HG02973 (cell line): ENCODE data around the gene BPI.
"Not testable (repeated sequence)": the region's sequence is repeated elsewhere in the genome, so short reads cannot be mapped to it uniquely, and the experiment has no call there.

Experiments
- ATAC-seq: cut with Tn5 transposase; IDR thresholded peaks from one replicate; pipeline ENCODE4 v1.9.1; 2021; ENCODE audit warnings: moderate library complexity; ENCODE audit not compliant: unreplicated experiment

BPI gene

DNA sequence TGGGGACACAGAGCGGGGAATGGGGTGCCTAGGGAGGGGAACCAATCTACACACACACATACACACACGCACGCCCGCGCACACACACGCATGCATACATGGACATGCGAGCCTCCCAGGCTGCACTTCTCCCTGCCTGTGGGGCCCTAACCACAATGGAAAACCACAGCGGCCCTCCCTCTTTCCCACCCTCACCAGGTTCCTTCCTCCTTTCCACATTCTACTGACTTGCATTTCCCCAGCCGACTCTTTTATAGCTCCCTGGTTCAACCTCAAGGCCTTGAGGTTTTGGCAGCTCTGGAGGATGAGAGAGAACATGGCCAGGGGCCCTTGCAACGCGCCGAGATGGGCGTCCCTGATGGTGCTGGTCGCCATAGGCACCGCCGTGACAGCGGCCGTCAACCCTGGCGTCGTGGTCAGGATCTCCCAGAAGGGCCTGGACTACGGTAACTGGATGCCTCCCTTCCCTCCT, at the start of gene BPI:
TSS of gene BPI (plus strand) at position 249 of the 472 bp plus-strand sequence. CDS start at position 317, 68 bp downstream.
- ATAC-seq = no peak

DNA sequence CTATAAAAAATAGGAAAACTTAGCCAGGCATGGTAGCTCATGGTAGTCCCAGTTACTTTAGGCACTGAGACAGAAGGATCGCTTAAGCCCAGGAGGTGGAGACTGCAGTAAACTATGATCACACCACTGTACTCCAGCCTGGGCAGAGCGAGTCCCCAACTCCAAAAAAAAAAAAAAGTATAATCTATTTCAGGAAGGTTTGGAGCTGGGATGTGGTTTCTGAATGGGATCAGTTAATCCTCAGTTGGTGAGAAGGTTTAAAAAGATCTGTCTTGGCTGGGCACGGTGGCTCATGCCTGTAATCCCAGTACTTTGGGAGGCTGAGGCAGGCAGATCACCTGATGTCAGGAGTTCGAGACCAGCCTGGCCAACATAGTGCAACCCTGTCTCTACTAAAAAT, 49.3 kb upstream of the BPI start:
- ATAC-seq = not testable (repeated sequence)

DNA sequence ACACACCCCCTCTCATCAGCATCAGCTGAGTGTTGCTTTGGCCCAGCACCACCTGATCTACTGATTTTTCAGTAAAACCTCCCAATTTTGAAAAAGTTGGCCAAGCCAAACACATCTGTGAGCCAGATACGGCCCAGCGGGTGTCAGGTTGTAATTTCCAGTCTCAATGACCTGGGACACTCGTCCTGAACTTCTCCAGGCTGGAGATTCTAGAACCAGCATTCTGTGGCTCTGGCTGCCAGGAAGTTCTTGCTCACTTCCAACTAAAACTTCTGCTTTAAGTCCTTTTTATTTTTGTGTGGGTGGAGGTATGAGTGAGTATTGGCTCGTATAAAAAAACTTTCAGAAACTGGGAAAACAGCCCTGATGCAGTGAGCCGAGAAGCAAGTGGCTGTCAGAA, 48.6 kb upstream of the BPI start:
- no peak for ATAC-seq

DNA sequence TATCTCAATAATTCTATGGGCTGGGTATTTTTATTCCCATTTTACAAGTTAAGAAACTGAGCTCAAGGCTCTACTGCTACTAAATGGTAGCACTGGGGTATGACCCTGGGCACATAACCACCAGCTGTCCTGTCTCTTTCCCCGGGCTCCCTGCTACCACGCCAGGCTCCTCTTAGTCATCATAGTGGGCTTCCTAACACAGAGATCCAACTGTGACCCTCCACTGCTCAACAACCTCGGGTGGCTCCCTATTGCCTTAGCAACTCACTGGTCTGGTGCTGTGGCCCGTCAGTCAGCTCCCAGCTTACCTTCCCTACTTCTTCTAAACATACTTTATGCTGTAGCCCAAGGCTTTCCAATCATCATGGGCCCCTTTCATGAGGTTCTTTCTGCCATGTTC, 47.9 kb upstream of the BPI start:
- ATAC-seq = no peak

DNA sequence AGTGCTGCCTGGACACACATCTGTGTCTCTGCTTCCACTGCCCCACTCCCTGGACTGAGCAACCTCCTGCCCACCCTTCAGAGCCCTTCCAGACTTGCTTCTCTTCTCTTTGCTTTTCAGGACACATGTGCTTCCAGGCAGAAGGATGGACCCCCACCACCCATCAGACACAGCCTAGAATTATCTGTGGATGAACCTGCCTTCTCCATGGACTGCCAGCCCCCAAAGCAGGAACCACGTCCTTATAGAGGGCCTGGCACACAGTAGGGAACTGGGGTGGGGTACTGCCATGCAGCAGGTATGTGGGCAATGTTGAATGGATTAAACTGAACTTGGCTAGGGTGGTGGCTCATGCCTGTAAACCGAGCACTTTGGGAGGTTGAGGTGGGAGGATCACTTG, 47.0 kb upstream of the BPI start:
- ATAC-seq = no peak

DNA sequence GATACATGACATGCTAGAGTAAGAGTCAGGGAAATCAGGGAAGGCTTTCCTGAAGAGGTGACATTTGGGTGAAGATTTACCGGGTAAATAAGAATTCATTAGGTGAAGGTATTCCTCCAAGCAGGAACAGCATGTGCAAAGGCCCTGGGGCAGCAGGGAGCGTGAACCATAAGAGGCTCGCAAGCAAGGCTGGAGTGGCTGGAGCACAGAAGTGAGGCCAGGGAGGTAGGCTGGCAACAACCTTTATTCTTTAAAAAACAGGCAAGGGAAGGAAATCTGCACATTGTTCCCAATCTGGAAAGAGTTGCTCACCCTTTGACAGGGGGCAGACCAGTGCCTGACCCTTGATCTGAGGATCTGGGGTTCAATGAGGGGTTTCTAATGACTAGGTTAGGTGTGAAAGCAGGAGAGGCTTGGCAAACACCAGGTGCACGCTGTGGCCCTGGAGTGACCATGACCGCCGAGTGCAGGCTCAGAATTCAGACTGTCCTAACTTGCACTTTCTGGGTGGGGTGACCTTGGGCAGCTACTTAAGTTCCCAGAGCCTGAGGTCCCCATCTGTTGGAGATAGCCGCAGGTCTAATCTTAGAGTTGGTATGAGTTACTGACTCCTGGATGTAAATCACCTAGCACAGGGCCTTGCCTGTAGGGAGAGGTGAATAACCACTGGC, 45.3 kb upstream of the BPI start:
- ATAC-seq = no peak

DNA sequence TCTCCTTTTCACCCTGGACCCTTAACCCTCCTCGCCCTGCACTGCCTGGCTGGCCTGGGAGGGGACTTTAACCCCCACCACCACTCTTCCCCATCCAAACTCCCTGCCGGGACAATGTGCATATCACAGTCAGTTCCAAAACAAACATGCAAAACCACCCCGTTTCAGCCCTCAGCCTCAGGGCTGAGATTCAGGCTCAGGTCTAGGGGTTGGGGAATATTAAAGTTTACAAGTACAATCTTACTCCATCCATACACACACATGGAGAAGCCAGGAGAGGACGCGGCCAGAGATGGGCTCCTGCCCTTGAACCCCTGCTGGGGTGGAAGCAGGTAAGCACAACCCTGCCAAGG, 44.0 kb upstream of the BPI start:
- no peak for ATAC-seq

DNA sequence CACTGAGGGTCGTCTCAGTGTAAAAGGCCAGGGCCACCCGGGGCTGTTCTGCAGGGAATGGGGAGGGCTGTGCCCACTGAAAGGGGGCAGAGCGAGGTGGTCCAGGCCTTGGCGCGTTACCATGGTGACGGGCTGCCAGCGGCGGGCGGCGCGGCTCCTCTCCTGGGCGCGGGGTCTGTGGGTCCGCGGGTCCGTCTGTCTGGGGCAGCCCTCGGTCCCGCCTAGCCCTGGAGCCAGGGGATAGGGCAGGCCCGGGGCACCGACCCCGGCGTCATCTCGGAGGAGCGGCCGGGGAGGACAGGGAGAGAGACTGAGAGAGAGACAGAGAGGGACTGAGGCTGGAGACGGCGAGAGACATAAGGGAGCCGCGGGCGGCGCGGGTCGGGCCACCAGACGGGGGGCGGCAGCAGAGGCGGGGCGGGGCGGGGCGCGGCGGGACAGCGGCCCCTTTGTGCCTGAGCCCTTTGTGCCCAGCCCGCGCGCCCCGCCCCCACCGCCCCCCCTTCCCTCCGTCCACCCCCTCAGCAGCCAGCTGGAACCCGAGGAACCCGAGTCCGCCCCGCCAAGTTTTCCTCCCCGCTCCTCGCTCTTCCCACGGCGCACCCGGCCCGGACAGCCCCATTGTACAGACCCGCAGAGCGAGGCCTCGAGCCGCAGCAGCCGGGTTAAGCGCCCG, 43.4 kb upstream of the BPI start, which contains the start of gene KIAA1755:
TSS of gene KIAA1755 (minus strand) at position 358 of the 676 bp plus-strand sequence. CDS start at position 123, 235 bp downstream.
- no peak for ATAC-seq

DNA sequence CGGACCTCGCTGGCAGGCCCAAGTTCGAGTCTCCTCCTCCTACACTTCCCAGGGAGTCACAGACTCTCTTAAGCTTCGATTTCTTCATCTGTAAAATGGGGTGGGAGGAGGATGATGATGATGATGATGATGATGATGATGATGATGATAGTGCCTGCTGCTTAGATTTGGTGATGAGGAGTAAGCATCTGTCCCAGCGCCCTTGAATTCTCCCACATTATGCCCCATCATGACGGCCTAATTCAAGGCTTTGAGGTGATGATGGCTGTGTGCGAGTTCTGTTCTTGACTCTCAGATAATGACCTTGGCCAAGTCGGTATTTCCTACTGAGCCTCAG, 42.9 kb upstream of the BPI start:
- no peak for ATAC-seq

DNA sequence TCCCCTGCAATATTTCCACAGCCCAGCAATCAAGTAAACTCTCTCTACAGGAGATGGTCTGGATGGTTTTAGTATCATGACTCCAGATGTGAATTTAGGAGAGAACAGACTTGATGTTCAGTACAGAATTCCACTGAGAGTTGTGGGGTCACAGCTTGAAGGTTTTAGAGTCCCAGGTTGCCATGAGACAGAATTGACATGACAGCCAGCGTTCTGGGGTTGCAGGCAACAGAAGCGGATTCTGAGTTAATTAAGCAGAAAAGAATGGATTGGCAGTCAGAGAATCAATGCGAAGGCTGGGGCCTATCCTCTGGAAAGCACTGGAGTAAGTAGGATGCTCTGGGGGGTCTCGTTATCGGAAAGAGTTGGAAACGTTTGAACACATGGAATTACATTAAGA, 41.0 kb upstream of the BPI start:
- ATAC-seq = no peak

DNA sequence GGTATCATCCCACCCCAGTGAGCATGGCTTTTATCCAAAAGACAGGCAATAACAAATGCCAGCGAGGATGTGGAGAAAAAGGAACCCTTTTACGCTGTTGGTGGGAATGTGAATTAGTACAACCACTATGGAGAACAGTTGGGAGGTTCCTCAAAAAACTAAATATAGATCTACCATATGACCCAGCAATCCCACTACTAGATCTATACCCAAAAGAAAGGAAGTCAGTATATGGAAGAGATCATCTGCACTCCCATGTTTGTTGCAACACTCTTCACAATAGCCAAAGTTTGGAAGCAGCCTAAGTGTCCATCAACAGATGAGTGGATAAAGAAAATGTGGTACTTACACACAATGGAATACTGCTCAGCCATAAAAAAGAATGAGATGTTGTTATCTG, 37.5 kb upstream of the BPI start:
- ATAC-seq = no peak

DNA sequence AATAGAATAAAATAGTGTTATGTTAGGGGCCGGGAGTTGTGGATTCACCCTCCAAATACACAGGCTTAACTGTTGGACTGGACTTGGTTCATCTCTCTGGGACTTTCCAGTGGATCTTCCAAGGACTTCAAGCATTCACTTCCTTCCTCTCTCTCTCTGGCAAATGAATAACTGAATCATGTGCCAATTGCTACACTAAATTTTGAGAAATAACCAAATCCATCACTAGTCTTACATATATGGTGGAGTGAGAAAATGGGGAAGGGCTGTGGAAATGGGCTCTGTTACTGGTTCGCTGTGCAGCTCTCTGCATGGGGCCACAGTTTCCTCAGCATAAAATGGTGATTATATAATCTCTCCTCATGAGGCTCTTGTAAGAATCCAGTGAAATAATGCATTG, 36.7 kb upstream of the BPI start:
- no peak for ATAC-seq

DNA sequence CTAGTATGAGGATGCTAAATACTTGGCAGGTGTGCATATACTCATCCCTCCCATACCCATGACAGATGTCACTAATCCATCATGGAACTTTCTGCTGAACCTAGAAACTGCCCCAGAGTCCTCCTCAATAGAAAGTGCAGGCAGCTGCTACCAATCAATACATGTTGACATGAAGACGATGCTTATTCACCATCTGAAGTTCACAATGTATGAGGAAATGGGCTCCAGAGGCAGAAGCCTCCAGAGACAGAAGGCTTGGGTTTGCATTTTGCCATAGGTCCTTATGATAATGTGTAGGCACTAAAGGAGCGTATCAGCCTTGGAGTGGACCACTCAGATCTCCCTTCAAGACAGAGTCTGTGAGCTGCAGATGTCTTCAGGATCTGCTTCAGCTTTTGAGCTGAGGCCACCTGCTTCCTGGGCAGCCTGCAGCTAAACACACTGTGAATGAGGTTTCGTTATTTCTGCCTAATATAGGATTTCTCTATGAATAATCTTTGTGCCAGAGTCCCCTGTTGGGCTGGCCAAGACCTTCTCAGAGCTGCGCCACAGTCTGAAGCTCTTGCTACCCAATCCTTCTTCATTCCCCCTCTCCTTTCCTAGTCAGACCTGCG, 35.9 kb upstream of the BPI start:
- no peak for ATAC-seq

DNA sequence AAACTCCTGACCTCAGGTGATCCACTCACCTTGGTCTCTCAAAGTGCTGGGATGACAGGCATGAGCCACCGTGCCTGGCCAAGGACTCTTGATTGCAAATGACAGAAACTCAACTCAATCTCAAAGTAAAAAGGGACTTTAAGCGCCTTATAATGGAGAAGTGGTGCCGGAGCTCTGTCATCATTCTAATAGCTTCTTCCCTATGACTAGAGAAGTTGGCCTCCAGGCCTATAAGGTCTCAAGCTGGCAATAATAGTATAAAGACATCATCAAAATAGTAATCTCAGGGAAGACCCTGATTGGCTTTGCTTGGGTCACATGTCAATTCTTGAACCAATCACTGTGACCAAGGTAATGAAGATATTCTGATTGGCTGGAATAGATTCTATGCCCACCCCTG, 34.9 kb upstream of the BPI start:
- no peak for ATAC-seq

DNA sequence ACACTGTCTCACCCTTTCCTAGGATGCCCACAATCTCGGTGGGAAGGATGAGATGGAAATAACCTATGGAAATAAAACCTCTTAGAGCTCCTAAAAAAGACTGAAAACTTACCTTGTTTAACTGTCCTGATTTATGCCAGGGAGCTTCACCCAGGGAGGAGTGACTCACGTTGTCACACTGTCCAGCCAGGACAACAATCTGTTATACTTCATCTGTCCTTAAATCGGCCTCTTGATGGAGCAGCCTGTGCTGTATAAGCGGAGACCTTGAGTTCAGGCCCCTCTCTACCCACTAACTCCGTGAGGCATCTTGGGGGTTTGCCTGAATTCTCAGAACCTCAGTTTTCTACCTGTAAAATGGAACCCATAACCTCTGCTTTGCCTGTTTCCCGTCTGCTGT, 34.2 kb upstream of the BPI start:
- ATAC-seq = no peak

DNA sequence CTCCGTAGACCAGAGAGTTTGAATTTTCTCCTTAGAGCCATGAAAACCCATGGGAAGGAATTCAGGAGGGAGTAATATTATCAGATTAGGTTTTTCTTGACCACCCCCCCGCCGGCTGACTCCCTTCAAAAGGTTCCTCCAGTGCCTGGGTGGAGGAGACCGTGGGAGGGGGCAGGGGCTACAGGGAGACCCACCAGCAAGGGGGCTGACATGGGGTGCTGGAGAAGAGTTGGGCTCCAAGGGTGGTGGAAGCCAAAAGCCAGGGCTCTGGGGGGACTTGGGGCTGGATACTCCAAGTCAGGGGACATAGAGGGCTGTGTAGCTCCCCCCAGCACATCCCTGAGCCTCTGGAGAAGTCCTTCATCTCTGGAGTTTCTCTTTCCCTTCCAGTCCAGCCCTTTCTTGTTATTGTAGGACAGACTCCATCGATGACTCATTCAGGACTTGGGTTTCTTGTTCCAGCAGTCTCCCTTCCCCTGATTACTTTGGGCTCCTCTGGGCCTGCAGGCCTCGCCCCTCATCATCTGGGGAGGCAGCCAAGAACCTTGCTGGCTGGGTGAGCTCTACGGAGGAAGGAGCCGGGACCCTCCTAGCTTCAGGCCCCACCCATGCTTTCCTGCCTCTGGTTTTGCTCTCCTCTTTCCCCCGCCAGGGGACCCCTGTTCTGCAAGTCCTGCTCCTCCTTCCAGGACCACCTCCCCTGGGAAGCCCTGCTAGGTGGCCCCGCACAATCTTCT, 32.9 kb upstream of the BPI start:
- ATAC-seq = no peak

DNA sequence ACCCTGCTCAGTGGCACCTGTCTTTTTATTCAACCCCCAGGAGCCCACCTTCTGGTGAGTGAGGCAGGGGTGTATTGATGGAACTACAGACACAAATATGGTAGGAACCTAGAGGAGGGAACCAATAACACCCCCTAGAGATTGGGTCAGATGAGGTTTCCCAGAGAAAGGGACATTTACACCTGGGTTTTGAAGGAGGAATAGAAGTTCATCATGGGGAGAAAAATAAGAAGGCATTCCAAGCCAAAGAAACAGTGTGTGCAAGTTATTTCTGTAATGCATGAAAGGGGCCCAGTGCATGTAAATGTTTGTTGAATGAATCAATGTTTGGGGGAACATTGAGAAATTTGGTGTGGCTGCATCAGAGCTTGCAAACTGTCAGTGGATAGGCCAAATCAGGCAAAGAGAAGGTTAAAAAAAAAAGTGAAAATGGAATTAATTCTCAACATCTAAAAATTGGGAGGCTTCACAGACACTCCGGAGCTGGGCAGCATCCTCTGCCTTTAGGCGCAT, 32.3 kb upstream of the BPI start:
- no peak for ATAC-seq

DNA sequence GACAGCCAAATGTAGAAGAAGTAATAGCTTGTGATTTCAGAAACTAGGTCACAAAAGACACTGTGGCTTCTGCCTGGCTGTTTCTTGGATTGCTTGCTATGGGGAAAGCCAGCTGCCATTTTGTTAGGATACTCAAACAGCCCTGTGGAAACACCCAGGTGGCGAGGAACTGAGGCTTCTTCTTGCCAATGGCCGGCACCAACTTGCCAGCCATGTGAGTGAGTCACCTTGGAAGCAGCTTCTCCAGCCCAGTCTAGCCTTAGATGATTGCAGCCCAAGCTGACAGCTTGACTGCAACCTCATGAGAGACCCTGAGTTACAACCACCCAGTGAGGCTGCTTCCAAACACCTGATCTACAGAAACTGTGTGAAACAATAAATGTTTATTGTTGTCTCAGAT, 31.6 kb upstream of the BPI start:
- ATAC-seq = no peak

DNA sequence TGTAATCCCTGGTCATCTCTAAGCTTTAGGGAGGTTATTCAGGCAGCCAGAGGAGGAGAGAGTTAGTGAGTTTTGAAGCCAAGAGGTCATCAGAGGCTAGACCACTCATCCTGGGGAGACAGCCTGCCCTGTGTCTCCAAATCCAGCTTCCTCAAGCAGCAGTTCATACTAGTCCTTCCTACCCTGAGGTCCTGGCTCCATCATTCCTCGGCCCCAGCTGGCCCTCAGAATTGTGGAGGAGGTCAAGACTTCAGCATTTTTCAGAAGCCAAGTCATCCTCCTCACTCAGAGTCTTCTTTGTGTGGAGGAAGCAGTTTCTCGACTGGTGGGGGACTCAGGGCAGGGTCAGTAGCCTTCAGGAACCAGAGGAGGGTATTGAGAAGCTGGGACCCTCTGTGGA, 31.0 kb upstream of the BPI start:
- no peak for ATAC-seq

DNA sequence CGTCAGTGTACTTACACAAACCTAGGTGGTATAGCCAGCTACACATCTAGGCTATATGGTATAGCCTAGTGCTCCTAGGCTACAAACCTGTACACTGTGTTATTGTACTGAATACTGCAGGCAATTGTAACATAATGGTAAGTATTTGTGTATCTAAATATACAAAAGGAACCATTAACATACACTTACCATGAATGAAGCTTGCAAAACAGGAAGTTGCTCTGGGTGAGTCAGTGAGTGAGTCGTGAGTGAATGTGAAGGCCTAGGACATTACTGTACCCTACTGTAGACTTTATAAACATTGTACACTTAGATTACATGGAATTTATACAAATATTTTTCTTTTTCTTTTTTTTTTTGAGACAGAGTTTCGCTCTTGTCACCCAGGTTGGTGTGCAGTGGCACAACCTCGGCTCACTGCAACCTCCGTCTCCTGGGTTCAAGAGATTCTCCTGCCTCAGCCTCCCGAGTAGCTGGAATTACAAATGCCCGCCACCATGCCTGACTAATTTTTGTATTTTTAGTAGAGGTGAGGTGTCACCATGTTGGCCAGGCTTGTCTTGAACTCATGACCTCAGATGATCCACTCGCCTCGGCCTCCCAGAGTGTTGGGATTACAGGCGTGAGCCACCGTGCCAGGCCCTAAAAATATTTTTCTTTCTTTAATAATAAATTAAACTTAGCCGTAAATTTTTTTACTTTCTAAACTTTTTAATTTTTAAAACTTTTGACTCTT, 28.0 kb upstream of the BPI start:
- no peak for ATAC-seq

DNA sequence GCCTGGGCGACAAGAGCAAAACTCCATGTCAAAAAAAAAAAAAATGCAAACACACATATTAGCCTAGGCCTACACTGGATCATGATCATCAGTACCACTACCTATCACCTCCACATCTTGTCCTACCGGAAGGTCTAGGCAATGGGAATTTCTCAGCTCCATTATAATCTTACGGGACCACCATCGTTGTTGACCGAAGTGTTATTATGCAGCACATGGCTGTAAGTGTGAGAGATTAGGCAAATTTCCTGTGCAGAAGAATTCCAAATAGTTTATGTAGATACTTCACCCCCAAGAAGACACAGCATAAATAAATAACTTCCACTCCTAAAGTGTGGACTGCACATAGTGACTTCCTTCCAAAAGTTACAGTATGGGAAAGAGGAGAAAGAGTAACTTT, 26.7 kb upstream of the BPI start:
- ATAC-seq = no peak
